HEK293 (cell line): ENCODE results near the gene GAK.

Source experiments
- ZFP41 ChIP-seq: fragments of 450-650 bp; formaldehyde crosslinking; IDR thresholded peaks from 2 replicates; pipeline ENCODE4 v1.5.1; 2016; ENCODE audit warnings: missing biosample characterization, missing genetic modification characterization, borderline replicate concordance
- ZNF571 ChIP-seq: fragments of 450-650 bp; formaldehyde crosslinking; IDR thresholded peaks from 2 replicates; pipeline ENCODE4 v1.5.0; 2017; ENCODE audit warnings: missing biosample characterization, missing genetic modification characterization
- ZNF658 ChIP-seq: fragments of 450-650 bp; formaldehyde crosslinking; IDR thresholded peaks from 2 replicates; pipeline ENCODE4; 2016; ENCODE audit warnings: missing biosample characterization, missing genetic modification characterization
- ZNF76 ChIP-seq: fragments of 450-650 bp; formaldehyde crosslinking; IDR thresholded peaks from 2 replicates; pipeline ENCODE4; 2016; ENCODE audit warnings: low read depth, missing biosample characterization, missing genetic modification characterization, borderline replicate concordance
- ZSCAN30 ChIP-seq: fragments of 450-650 bp; IDR thresholded peaks from 2 replicates; pipeline ENCODE4 v1.5.1; 2018; ENCODE audit warnings: missing biosample characterization, mild to moderate bottlenecking, missing genetic modification characterization, moderate library complexity
- TF ChIP-seq, protein P1 (sequence below): fragments of 450-650 bp; formaldehyde crosslinking; IDR thresholded peaks from 2 replicates; pipeline ENCODE4 v1.5.1; 2016; ENCODE audit warnings: missing biosample characterization, missing genetic modification characterization
- TF ChIP-seq, protein P2 (sequence below): fragments of 450-650 bp; formaldehyde crosslinking; IDR thresholded peaks from 2 replicates; pipeline ENCODE4 v1.5.1; 2016; ENCODE audit warnings: missing biosample characterization, missing genetic modification characterization
- TF ChIP-seq, protein P3 (sequence below): fragments of 450-650 bp; formaldehyde crosslinking; IDR thresholded peaks from 2 replicates; pipeline ENCODE4 v1.5.1; 2016; ENCODE audit warnings: missing biosample characterization, missing genetic modification characterization

DNA sequence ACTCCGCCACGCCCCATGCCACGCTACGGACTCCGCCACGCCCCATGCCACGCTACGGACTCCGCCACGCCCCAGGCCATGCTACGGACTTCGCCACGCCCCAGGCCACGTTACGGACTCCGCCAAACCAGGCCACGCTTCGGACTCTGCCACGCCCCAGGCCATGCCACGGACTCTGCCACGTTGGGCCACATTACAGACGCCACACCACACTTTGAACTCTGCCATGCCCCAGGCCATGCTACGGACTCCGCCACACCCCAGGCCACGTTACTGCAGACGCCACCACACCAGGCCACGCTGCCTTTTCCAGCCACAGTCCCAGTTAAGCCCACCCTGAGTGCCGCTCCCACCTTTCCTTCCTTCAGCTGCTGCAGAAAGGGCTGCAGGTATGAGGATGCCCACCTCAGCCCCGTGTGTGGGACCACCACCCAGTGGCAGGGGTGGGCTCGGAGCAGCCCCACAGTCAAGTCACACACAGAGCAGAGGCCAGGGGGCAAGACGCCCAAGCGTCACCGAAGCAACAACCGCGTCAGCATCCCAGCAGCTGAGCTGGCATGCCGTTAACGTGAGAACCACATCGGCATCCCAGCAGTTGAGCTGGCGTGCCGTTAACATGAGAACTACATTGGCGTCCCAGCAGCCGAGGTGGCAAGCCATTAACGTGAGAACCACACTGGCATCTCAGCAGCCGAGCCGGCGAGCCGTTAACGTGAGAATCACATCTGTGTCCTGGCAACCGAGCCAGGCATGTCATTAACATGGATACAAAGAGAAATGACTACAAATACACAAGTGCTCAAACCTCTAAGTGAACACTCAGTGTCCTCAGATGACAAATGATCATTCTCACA is 26.4 kb downstream of the GAK start:
- TF ChIP-seq ZSCAN30 (no peak), ZNF658 (no peak), ZNF571 (tag by site-specific recombination) (no peak), ZFP41 (tag by site-specific recombination) (no peak), ZNF76 (tag by site-specific recombination) (no peak)
- TF ChIP-seq, protein P1, sequence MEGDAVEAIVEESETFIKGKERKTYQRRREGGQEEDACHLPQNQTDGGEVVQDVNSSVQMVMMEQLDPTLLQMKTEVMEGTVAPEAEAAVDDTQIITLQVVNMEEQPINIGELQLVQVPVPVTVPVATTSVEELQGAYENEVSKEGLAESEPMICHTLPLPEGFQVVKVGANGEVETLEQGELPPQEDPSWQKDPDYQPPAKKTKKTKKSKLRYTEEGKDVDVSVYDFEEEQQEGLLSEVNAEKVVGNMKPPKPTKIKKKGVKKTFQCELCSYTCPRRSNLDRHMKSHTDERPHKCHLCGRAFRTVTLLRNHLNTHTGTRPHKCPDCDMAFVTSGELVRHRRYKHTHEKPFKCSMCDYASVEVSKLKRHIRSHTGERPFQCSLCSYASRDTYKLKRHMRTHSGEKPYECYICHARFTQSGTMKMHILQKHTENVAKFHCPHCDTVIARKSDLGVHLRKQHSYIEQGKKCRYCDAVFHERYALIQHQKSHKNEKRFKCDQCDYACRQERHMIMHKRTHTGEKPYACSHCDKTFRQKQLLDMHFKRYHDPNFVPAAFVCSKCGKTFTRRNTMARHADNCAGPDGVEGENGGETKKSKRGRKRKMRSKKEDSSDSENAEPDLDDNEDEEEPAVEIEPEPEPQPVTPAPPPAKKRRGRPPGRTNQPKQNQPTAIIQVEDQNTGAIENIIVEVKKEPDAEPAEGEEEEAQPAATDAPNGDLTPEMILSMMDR: no peak
- TF ChIP-seq, protein P2, sequence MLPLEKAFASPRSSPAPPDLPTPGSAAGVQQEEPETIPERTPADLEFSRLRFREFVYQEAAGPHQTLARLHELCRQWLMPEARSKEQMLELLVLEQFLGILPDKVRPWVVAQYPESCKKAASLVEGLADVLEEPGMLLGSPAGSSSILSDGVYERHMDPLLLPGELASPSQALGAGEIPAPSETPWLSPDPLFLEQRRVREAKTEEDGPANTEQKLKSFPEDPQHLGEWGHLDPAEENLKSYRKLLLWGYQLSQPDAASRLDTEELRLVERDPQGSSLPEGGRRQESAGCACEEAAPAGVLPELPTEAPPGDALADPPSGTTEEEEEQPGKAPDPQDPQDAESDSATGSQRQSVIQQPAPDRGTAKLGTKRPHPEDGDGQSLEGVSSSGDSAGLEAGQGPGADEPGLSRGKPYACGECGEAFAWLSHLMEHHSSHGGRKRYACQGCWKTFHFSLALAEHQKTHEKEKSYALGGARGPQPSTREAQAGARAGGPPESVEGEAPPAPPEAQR: no peak
- TF ChIP-seq, protein P3, sequence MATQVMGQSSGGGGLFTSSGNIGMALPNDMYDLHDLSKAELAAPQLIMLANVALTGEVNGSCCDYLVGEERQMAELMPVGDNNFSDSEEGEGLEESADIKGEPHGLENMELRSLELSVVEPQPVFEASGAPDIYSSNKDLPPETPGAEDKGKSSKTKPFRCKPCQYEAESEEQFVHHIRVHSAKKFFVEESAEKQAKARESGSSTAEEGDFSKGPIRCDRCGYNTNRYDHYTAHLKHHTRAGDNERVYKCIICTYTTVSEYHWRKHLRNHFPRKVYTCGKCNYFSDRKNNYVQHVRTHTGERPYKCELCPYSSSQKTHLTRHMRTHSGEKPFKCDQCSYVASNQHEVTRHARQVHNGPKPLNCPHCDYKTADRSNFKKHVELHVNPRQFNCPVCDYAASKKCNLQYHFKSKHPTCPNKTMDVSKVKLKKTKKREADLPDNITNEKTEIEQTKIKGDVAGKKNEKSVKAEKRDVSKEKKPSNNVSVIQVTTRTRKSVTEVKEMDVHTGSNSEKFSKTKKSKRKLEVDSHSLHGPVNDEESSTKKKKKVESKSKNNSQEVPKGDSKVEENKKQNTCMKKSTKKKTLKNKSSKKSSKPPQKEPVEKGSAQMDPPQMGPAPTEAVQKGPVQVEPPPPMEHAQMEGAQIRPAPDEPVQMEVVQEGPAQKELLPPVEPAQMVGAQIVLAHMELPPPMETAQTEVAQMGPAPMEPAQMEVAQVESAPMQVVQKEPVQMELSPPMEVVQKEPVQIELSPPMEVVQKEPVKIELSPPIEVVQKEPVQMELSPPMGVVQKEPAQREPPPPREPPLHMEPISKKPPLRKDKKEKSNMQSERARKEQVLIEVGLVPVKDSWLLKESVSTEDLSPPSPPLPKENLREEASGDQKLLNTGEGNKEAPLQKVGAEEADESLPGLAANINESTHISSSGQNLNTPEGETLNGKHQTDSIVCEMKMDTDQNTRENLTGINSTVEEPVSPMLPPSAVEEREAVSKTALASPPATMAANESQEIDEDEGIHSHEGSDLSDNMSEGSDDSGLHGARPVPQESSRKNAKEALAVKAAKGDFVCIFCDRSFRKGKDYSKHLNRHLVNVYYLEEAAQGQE (tag by site-specific recombination): no peak
